IPS-18a (cell line): ENCODE data around the gene KCNT1.

ENCODE experiments used
- H3K27ac ChIP-seq: one replicate; pipeline ENCODE4 v1.5.1; 2013; ENCODE audit warnings: low read length
- H3K27me3 ChIP-seq: one replicate; pipeline ENCODE4 v1.6.1; 2013; ENCODE audit warnings: mild to moderate bottlenecking, low read length; ENCODE audit not compliant: control insufficient read depth, insufficient read depth
- H3K36me3 ChIP-seq: one replicate; pipeline ENCODE4 v1.6.1; 2013; ENCODE audit warnings: low read depth, low read length; ENCODE audit not compliant: control insufficient read depth
- H3K4me1 ChIP-seq: one replicate; pipeline ENCODE4 v1.6.1; 2013; ENCODE audit warnings: low read depth, low read length; ENCODE audit not compliant: control insufficient read depth
- H3K4me3 ChIP-seq: one replicate; pipeline ENCODE4 v1.5.1; 2013; ENCODE audit warnings: low read length
- H3K9ac ChIP-seq: one replicate; pipeline ENCODE4 v1.6.1; 2013; ENCODE audit warnings: mild to moderate bottlenecking, low read length, moderate library complexity
- H3K9me3 ChIP-seq: one replicate; pipeline ENCODE4 v1.6.1; 2013; ENCODE audit warnings: low read depth, low read length; ENCODE audit not compliant: control insufficient read depth

Gene KCNT1

GRCh38 chr9:135701959-135702721 is at the start of gene KCNT1:
Gene KCNT1 (plus strand): TSS chr9:135702185. CDS start chr9:135702259, 74 bp downstream.
- peaks cover 26% of the 10 kb centered on the region for H3K27me3 ChIP-seq
- H3K27ac ChIP-seq, result no peak within 1 kb of the TSS
- H3K9me3 ChIP-seq, result no peaks in the 10 kb centered on the region
- no peak within 1 kb of the TSS for H3K9ac ChIP-seq
- H3K36me3 ChIP-seq, result no peaks in the 10 kb centered on the region
- peak within 1 kb of the TSS; percentile 48 for H3K4me3 ChIP-seq
- H3K4me1 ChIP-seq, result no peaks in the 10 kb centered on the region

- H3K36me3 ChIP-seq, result no peaks in the 10 kb centered on the region
- H3K27me3 ChIP-seq, result no peaks in the 10 kb centered on the region
- H3K4me1 ChIP-seq, result peaks cover 2% of the 10 kb centered on the region
- peaks cover 20% of the 10 kb centered on the region for H3K9me3 ChIP-seq
- no peak overlapping the region for H3K4me3 ChIP-seq
- no peak overlapping the region for H3K27ac ChIP-seq
- H3K9ac ChIP-seq, result no peak overlapping the region
Measured at GRCh38 chr9:135655317-135655716, 46.7 kb upstream of the KCNT1 start.

GRCh38 chr9:135657416-135657815 is 44.6 kb upstream of the KCNT1 start:
- Histone ChIP-seq H3K27ac (no peak overlapping the region), H3K36me3 (no peaks in the 10 kb centered on the region), H3K9ac (no peak overlapping the region), H3K4me3 (no peak overlapping the region), H3K27me3 (no peaks in the 10 kb centered on the region), H3K4me1 (no peaks in the 10 kb centered on the region), H3K9me3 (peaks cover 7% of the 10 kb centered on the region)

- no peak overlapping the region for H3K9ac ChIP-seq
- H3K4me1 ChIP-seq, result peaks cover 2% of the 10 kb centered on the region
- no peaks in the 10 kb centered on the region for H3K9me3 ChIP-seq
- no peaks in the 10 kb centered on the region for H3K36me3 ChIP-seq
- no peak overlapping the region for H3K4me3 ChIP-seq
- H3K27me3 ChIP-seq, result no peaks in the 10 kb centered on the region
- no peak overlapping the region for H3K27ac ChIP-seq
Measured at GRCh38 chr9:135659252-135659651, 42.7 kb upstream of the KCNT1 start.

DNA sequence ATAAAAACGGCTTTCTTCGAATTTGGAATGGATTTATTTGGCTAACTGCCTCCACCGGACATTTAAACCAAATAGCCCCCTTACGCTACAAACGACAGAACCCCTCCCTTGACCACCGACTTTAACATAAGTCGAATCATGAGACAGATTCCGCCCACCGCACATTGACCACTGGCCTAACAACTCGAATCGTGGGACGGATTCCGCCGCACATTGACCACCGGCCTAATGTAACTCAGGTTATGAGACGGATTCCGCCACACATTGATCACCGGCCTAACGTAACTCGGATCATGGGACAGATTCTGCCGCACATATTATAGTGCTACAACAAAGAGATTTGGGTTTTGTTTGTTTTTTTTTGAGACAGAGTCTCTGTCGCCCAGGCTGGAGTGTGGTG is 41.6 kb upstream of the KCNT1 start:
- H3K9me3 ChIP-seq, result no peaks in the 10 kb centered on the region
- H3K9ac ChIP-seq, result no peak overlapping the region
- no peaks in the 10 kb centered on the region for H3K27me3 ChIP-seq
- H3K4me1 ChIP-seq, result peaks cover 2% of the 10 kb centered on the region
- no peak overlapping the region for H3K4me3 ChIP-seq
- H3K36me3 ChIP-seq, result no peaks in the 10 kb centered on the region
- no peak overlapping the region for H3K27ac ChIP-seq

- Histone ChIP-seq H3K4me1 (peaks cover 2% of the 10 kb centered on the region), H3K27ac (no peak overlapping the region), H3K9me3 (no peaks in the 10 kb centered on the region), H3K9ac (no peak overlapping the region), H3K4me3 (no peak overlapping the region), H3K36me3 (no peaks in the 10 kb centered on the region), H3K27me3 (no peaks in the 10 kb centered on the region)
Measured at GRCh38 chr9:135661816-135662560, 40.0 kb upstream of the KCNT1 start.

GRCh38 chr9:135662758-135663450 is 39.1 kb upstream of the KCNT1 start, which contains the start of gene LCN9:
Gene LCN9 (plus strand): TSS chr9:135663309. CDS start chr9:135663322, 13 bp downstream.
- no peaks in the 10 kb centered on the region for H3K27me3 ChIP-seq
- no peak within 1 kb of the TSS for H3K4me3 ChIP-seq
- no peak within 1 kb of the TSS for H3K9ac ChIP-seq
- no peaks in the 10 kb centered on the region for H3K36me3 ChIP-seq
- peaks cover 2% of the 10 kb centered on the region for H3K4me1 ChIP-seq
- no peaks in the 10 kb centered on the region for H3K9me3 ChIP-seq
- no peak within 1 kb of the TSS for H3K27ac ChIP-seq

DNA sequence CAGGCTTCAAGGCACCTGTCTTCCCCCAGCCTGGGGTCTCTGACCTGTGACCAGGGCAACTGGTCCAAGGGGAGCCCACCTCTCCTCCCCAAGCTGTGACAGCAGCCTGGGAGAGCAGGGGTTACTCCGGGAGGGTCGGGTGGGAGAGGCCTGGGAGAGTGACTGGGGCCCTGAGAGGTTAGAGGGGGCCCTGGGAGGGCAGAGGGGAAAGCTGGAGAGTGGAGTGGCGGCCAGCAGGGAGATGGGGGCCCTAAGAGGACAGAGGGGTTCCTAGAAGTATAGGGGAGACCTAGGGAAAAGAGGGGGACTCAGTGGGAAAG is 38.6 kb upstream of the KCNT1 start:
- no peak overlapping the region for H3K27ac ChIP-seq
- H3K36me3 ChIP-seq, result no peaks in the 10 kb centered on the region
- H3K27me3 ChIP-seq, result no peaks in the 10 kb centered on the region
- peaks cover 2% of the 10 kb centered on the region for H3K4me1 ChIP-seq
- no peak overlapping the region for H3K9ac ChIP-seq
- no peaks in the 10 kb centered on the region for H3K9me3 ChIP-seq
- H3K4me3 ChIP-seq, result no peak overlapping the region

- no peak overlapping the region for H3K27ac ChIP-seq
- no peaks in the 10 kb centered on the region for H3K9me3 ChIP-seq
- H3K36me3 ChIP-seq, result no peaks in the 10 kb centered on the region
- H3K27me3 ChIP-seq, result no peaks in the 10 kb centered on the region
- H3K4me1 ChIP-seq, result peaks cover 2% of the 10 kb centered on the region
- H3K4me3 ChIP-seq, result no peak overlapping the region
- H3K9ac ChIP-seq, result no peak overlapping the region
Measured at GRCh38 chr9:135663857-135664256, 38.1 kb upstream of the KCNT1 start.

GRCh38 chr9:135664266-135664665 is 37.7 kb upstream of the KCNT1 start:
- Histone ChIP-seq H3K36me3 (no peaks in the 10 kb centered on the region), H3K27ac (no peak overlapping the region), H3K9me3 (no peaks in the 10 kb centered on the region), H3K27me3 (no peaks in the 10 kb centered on the region), H3K9ac (no peak overlapping the region), H3K4me1 (peaks cover 2% of the 10 kb centered on the region), H3K4me3 (no peak overlapping the region)

GRCh38 chr9:135664801-135665794 is 36.9 kb upstream of the KCNT1 start:
- H3K9me3 ChIP-seq, result no peaks in the 10 kb centered on the region
- no peaks in the 10 kb centered on the region for H3K36me3 ChIP-seq

More at GRCh38 chr9:135664801-135665794, 36.9 kb upstream of the KCNT1 start:
- no peak overlapping the region for H3K27ac ChIP-seq
- H3K27me3 ChIP-seq, result no peaks in the 10 kb centered on the region
- H3K4me1 ChIP-seq, result peaks cover 2% of the 10 kb centered on the region
- H3K9ac ChIP-seq, result no peak overlapping the region
- H3K4me3 ChIP-seq, result no peak overlapping the region
